NCI-H2107 (cell line): ENCODE measurements around the gene WIPI1.
A peak's percentile ranks its signal among the peaks of the same experiment; 100 is the strongest.
"Not testable (repeated sequence)": the region's sequence is repeated elsewhere in the genome, so short reads cannot be mapped to it uniquely, and the experiment has no call there.

ENCODE experiments used
- DNase-seq: peaks from one replicate; lab custom pipeline; 2025; lab: John Stamatoyannopoulos, UW

WIPI1 gene

GRCh38 chr17:68457168-68457538 is at the start of gene WIPI1:
TSS of gene WIPI1 (minus strand) at chr17:68457496. CDS start at chr17:68457421, 75 bp downstream.
- no peak for DNase-seq

GRCh38 chr17:68505951-68506350 is 48.7 kb upstream of the WIPI1 start:
- DNase-seq, result no peak

- DNase-seq, result no peak
Observed at GRCh38 chr17:68501074-68501473, 43.8 kb upstream of the WIPI1 start.

- no peak for DNase-seq
Observed at GRCh38 chr17:68499587-68499986, 42.3 kb upstream of the WIPI1 start.

- no peak for DNase-seq
Observed at GRCh38 chr17:68498479-68499326, 41.4 kb upstream of the WIPI1 start.

- no peak for DNase-seq
Observed at GRCh38 chr17:68497885-68498319, 40.6 kb upstream of the WIPI1 start.

- no peak for DNase-seq
Observed at GRCh38 chr17:68495081-68495480, 37.8 kb upstream of the WIPI1 start.

- DNase-seq, result not testable (repeated sequence)
Observed at GRCh38 chr17:68492394-68493054, 35.2 kb upstream of the WIPI1 start.

GRCh38 chr17:68491381-68492231 is 34.3 kb upstream of the WIPI1 start:
- DNase-seq, result no peak

GRCh38 chr17:68489919-68490318 is 32.6 kb upstream of the WIPI1 start:
- DNase-seq, result no peak

GRCh38 chr17:68484458-68484857 is 27.2 kb upstream of the WIPI1 start:
- no peak for DNase-seq

GRCh38 chr17:68482576-68483041 is 25.3 kb upstream of the WIPI1 start:
- no peak for DNase-seq

- DNase-seq, result no peak
Observed at GRCh38 chr17:68480885-68481284, 23.6 kb upstream of the WIPI1 start.

- no peak for DNase-seq
Observed at GRCh38 chr17:68470961-68471360, 13.7 kb upstream of the WIPI1 start.

- DNase-seq, result no peak
Observed at GRCh38 chr17:68468788-68469187, 11.5 kb upstream of the WIPI1 start.

GRCh38 chr17:68468334-68468733 is 11.0 kb upstream of the WIPI1 start:
- no peak for DNase-seq

- no peak for DNase-seq
Observed at GRCh38 chr17:68463211-68464019, 6.1 kb upstream of the WIPI1 start.

GRCh38 chr17:68462381-68463210 is 5.3 kb upstream of the WIPI1 start:
- DNase-seq, result peak; percentile 79

- no peak for DNase-seq
Observed at GRCh38 chr17:68461589-68461988, 4.3 kb upstream of the WIPI1 start.

- DNase-seq, result no peak
Observed at GRCh38 chr17:68461122-68461539, 3.8 kb upstream of the WIPI1 start.

GRCh38 chr17:68460715-68461114 is 3.4 kb upstream of the WIPI1 start:
- DNase-seq, result no peak
